HS-27A (cell line): ENCODE measurements around the gene PLCD4.

Experiments
- DNase-seq: peaks from one replicate; pipeline ENCODE4 v3.0.0-alpha.2; 2012; ENCODE audit warnings: low read depth, missing footprints

The PLCD4 gene

DNA sequence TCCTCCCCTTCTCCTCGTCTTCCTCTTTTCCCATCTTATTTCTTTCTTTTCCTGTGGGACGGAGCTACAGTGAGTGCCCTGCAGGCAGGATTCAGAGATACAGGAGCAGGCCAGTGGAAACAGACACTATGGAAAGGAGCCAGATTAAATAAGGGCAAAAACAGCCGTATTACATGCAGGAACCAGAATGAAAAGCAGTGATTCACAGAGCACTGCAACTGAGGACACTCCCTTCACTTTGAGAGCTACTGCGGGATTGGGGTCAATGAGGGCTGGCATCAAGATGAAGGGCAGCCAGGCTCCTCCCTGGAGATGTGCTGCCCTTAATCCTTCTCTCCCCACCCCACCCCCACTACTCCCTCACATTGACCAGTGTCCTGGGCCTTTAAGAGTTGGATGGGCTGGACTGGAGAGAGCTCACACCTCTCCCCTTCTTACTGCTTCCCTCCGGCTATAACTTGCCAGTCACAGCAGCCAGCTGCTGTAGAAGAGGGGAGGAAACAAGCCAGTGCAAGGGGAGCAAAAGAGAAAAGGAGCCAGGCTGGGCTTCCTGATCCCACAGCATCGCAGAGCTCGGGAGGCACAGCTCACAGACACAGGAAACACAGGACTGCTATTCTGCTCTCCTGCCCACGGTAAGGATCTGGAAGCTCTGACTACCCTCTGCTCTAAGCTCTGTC lies at the start of gene PLCD4:
PLCD4 (plus strand) TSS at position 464 of the 680 bp plus-strand sequence. CDS start 7,841 bp downstream, outside the sequence.
- DNase-seq = no peak

DNA sequence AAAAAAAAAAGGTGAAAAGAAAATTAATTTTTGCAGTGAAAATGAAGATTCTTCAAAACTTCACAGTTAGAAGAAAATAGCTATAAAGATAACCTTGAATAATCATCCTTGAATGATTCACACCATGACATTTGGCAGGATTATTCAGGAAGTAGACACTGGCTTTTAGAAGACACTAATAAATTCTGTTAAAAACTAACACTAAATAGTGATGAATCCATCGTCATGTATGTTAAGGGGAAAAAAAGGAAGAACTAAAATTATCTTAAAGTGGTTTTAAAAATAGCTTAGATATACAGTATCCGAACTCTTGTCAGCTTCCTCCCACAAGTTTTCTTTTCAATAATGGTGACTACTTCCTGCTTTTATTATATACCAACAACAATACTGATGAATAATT lies 49.8 kb upstream of the PLCD4 start:
- DNase-seq = no peak

DNA sequence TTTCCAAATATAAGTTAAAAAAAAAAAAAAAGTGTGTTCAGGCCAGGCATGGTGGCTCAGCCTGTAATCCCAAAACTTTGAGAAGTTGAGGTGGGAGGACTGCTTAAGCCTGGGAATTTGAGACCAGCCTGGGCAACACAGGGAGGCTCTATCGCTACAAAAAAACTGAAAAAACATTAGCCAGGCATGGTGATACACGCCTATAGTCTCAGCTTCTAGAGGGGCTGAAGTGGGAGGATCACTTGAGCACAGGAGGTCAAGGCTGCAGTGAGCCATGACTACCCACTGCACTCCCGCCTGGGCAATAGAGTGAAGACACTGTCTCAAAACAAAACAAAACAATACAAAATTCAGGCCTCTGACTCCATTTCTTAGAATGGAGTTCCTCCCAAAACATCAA lies 48.7 kb upstream of the PLCD4 start:
- DNase-seq = no peak

DNA sequence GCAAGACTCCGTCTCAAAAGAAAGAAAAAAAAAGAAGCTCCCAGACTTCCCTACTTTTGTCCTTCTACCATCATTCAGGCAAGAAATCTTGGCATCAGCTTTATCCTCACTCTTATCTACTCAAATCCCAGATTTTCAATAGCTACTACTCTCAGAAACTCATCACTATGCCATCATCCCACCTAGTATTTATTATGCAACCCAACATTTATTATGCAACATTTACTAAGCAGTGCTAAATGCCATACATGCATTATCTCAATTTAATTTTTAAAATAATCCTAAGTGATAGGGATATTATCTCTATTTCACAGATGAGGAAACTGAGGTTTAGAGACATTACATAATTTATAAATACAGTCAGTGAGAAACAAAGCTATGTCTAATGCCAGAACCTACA lies 43.6 kb upstream of the PLCD4 start:
- no peak for DNase-seq

- no peak for DNase-seq
Measured at GRCh38 chr2:218566296-218566695, 41.4 kb upstream of the PLCD4 start.

- no peak for DNase-seq
Measured at GRCh38 chr2:218567797-218568189, 39.9 kb upstream of the PLCD4 start.

DNA sequence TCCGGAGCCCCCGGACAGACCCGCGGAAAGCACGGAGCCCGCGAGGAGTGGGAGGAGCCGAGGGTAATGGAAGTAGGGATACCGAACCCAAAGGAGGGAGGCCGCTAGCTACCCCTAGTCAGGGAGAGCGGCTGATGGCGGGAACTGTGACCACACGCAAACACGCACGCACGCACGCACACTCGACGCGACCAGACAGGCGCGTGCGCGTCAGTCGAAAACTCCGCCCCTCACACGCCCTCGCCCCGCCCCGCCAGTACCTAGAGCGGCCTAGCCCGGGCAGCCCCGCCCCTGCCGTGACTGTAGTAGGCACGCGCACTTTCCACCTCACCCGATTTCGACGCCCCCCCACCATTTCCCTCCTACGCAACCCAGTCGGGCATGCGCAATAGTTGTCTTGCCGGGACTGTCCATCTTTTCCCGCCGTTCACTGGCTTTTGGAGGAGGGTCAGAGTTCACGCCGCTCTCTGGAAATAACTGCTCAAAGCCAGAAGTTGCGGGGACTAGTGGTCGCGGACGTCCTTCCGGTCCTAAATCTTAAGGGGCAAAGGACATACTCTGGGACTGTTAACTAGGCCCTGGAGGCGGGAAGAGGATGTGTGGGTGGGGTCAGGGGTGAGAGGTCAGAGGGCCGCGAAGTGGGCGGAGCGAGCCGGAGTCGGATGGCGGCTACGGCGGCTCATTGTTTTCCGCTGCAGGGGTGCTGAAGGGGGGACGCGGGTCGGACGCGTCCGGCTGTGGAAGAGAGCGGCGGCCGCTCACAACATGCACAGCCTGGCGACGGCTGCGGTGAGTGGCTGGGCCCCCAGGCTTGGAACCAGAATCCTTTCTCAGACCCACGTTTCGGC lies 39.3 kb upstream of the PLCD4 start, which contains the start of the genes CNOT9 and USP37:
CNOT9 (plus strand) TSS at position 650 of the 848 bp plus-strand sequence; CDS start at position 766, 116 bp downstream.
USP37 (minus strand) TSS at position 162 of the 848 bp plus-strand sequence. CDS start 9,698 bp downstream, outside the sequence.
- peak; percentile 79 for DNase-seq

- DNase-seq = no peak
Measured at GRCh38 chr2:218569038-218569431, 38.7 kb upstream of the PLCD4 start.

- no peak for DNase-seq
Measured at GRCh38 chr2:218569661-218570500, 37.8 kb upstream of the PLCD4 start.

DNA sequence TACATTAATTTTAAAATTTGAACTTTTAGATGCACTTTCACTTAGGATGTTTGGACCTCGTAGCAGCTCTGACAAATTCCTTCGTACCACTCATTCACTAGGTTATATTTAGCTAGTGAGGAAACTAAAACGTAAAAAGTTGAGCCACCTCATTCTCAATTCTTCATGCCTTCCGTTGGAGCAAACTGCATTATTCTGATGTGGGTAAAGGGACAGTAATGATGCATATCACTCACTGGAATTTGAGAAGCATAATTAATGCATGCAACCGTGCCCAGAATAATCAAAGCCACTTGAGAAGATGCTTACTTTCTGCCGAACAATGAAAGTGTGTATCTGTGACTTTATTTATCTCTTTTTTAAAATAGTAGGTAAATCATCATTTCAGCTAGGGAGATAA lies 36.8 kb upstream of the PLCD4 start:
- no peak for DNase-seq

DNA sequence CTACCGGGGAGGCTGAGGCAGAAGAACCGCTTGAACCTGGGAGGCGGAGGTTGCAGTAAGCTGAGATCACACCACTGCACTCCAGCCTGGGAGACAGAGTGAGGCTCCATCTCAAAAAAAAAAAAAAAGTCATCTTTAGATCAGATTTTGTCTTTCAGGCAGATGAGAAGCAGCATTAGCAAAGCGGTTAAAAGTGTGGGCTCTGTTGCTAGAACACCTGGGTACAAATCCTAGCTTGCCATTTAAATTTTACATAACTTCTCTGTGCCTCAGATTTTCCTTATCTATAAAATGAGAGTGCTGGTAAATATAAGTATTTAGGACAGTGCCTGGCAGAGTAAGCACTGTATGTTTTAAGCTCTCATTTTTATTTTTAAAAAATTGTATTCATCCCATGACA lies 30.8 kb upstream of the PLCD4 start:
- no peak for DNase-seq

DNA sequence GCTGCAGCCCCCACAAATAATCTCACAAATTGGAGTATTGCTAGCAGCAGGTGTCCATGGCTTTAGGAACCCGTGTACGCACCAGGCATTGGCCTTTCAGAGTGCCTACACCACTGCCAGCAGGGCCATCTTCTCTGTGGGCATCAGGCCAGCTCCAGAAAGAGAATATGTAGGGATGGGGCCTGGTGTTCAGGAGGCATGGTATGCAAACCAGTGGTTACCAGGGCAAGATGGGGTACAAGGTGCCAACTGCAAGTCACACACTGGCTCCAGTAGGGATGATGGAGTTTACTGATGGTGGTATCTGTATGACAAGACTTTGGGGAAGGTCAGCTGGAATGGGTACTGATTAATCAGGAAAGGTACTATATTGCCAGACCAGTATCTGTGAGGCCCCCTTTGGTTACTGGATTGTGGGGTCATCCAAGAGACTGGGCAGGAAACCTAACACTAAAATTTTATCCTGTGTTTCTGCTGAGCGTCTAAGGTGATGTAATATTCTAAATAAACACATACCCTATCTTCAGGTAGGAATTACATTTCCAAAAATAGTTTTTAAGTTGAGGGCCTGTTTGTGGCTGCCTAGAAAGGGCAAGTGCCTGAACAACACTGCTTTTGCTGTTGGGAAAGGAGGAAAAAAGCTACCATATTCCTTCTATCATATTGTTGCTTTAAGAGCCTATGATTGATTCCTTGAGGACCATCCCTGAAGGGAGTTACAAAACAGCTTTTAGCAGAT lies 30.0 kb upstream of the PLCD4 start:
- DNase-seq = no peak

- no peak for DNase-seq
Measured at GRCh38 chr2:218578272-218578877, 29.3 kb upstream of the PLCD4 start.

DNA sequence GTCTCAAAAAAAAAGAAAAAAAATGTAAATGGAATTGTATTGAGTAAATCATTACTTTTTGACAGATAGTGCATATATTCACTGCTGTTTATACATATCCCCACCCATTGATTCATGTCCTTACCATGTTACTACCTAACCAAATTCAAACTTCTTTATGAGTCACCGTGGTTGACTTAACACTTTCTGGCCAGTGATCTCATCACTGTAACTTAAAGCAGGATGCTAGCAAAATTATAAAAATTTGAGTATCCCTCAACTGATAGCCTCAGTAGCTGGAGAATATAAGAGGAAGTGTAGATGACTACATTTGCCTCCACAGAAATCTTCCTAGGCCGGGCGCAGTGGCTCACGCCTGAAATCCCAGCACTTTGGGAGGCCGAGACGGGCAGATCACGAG lies 25.6 kb upstream of the PLCD4 start:
- DNase-seq = peak; percentile 61

DNA sequence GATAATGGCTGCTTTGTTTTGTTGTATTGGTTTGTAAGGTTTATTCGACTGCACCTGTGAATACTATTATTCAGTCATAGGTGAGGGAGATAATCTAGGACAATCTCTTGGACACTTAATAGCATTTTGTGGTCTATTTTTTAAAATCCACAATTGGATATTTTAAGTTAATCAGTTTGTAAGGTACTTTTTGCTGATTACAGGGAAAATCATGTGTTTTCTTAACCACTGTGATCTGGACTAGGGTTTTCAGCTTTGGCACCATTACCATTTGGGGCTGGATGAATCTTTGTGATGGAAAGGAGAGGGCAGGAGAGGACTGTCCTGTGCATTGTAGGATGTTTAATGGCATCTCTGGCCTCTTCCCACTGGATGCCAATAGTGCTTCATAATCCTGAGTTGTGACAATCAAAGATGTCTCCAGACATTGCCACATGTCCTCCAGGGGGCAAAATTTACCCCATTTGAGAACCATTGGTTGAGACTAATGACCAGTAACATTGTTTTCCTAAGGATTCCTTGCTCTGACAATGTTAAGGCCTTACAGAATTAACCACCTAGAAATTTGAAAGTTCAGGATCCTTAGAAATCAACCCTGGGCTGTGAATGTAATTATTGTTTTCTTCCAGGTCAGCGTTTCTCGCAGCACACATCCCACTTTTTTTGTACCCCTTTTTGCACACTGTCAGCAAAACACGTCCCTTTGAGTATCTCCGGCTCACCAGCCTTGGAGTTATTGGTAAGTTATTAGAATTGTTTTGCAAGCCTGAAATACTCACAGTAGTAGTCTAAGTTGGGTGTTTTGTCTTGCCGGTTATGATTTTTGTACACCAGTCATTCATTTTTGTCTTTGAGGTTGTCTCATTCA lies 23.5 kb upstream of the PLCD4 start:
- DNase-seq = no peak

- DNase-seq = no peak
Measured at GRCh38 chr2:218585541-218585940, 22.2 kb upstream of the PLCD4 start.

GRCh38 chr2:218605432-218605831 lies 2.3 kb upstream of the PLCD4 start:
- DNase-seq = no peak

GRCh38 chr2:218615868-218616315 lies 8.2 kb downstream of the PLCD4 start:
- no peak for DNase-seq

GRCh38 chr2:218618102-218618860 lies 10.6 kb downstream of the PLCD4 start:
- no peak for DNase-seq
